ENCODE measurements around the gene SHMT1. TPM values are rescaled to one million over a fixed set of nuclear protein-coding genes. Genes with fewer than 3 reads are reported as not detected.
"Not testable (repeated sequence)": the region's sequence is repeated elsewhere in the genome, so short reads cannot be mapped to it uniquely, and the experiment has no call there.

The SHMT1 gene
- total and polyA plus RNA-seq, 3 donors from 2014 or later = 36.4 to 48.1 (median 45.9) TPM

DNA sequence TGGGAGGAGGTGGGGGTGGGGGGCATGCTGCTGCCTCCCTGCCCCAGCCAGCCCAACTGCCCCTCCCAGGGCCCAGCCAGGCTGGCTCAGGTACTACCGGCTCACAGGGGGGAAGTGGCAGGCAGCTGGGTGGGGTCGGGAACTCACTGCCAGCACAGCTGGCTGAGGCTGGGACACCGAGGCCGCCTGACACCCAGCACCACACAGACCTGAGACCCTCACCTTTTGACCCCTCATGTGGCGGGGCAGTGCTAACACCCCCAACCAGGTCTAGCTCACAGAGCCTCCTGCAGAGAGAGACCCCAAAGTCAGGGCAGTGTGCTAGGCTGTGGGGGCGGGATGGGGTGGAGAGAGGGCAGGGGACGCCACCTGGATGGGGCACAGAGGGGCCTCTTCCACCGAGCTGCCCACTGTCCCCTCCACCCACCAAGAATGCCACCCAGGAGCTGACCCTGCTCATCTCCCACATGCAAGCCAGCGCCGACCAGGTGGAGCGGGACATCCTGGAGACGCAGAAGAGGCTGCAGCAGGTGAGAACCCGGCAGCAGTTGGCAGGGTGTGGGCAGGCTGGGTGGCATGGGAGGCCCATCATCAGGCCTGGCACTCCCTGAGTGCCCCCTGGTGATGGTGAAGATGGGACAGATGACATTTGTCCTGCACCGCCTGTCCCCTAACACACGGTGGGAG is 17.3 kb upstream of the SHMT1 start:
- no peak for TF ChIP-seq POLR2A (IDR thresholded peaks at IDR 0.05)
- TF ChIP-seq, protein P1, sequence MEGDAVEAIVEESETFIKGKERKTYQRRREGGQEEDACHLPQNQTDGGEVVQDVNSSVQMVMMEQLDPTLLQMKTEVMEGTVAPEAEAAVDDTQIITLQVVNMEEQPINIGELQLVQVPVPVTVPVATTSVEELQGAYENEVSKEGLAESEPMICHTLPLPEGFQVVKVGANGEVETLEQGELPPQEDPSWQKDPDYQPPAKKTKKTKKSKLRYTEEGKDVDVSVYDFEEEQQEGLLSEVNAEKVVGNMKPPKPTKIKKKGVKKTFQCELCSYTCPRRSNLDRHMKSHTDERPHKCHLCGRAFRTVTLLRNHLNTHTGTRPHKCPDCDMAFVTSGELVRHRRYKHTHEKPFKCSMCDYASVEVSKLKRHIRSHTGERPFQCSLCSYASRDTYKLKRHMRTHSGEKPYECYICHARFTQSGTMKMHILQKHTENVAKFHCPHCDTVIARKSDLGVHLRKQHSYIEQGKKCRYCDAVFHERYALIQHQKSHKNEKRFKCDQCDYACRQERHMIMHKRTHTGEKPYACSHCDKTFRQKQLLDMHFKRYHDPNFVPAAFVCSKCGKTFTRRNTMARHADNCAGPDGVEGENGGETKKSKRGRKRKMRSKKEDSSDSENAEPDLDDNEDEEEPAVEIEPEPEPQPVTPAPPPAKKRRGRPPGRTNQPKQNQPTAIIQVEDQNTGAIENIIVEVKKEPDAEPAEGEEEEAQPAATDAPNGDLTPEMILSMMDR (IDR thresholded peaks at IDR 0.05) = no peak
- H3K36me3 ChIP-seq (ENCODE audit: low read depth, missing control alignments) = no peaks in the 10 kb centered on the region
- H3K4me3 ChIP-seq = no peak overlapping the region
- intact Hi-C loops (cut with DNase I; ENCODE audit: low total_unique reads) = no loop called here
- peaks cover 3% of the 10 kb centered on the region for H3K4me1 ChIP-seq
- no peak for DNase-seq
- no peaks in the 10 kb centered on the region for H3K9me3 ChIP-seq
- H3K27me3 ChIP-seq = no peaks in the 10 kb centered on the region
- H3K27ac ChIP-seq = no peak overlapping the region
- WGBS, 2 donors = 78 to 83% methylated on average over 3 to 15 of the region's 15 CpGs

GRCh38 chr17:18379246-18380146 is 16.1 kb upstream of the SHMT1 start:
- peaks cover 3% of the 10 kb centered on the region for H3K4me1 ChIP-seq

DNA sequence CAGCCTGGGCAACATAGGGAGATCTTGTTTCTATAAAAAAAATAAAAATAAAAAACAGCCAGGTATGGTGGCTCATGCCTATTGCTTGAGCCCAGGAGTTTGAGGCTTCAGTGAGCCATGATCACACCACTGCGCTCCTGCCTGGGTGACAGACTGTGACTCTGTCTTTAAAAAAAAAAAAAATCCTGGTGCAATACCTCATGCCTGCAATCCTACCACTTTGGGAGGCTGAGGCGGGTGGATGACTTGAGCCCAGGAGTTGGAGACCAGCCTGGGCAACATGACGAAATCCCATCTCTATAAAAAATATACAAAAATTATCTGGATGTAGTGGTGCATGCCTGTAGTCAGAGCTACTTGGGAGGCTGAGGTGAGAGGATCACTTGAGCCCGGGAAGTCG is 15.3 kb upstream of the SHMT1 start:
- 95 to 99% methylated on average over 5 of the region's 5 CpGs for WGBS, 2 donors
- DNase-seq = not testable (repeated sequence)

More at GRCh38 chr17:18379246-18380146, 16.1 kb upstream of the SHMT1 start:
- no peak for DNase-seq
- TF ChIP-seq, protein P1 (IDR thresholded peaks at IDR 0.05) = no peak
- H3K27me3 ChIP-seq = no peaks in the 10 kb centered on the region
- H3K27ac ChIP-seq = no peak overlapping the region
- 76% methylated on average over 14 to 16 of the region's 16 CpGs for WGBS, 2 donors
- intact Hi-C loops (cut with DNase I; ENCODE audit: low total_unique reads) = no loop called here
- H3K36me3 ChIP-seq (ENCODE audit: low read depth, missing control alignments) = no peaks in the 10 kb centered on the region
- H3K9me3 ChIP-seq = no peaks in the 10 kb centered on the region
- H3K4me3 ChIP-seq = no peak overlapping the region

GRCh38 chr17:18378205-18378505 is 14.8 kb upstream of the SHMT1 start:
- intact Hi-C loops (cut with DNase I; ENCODE audit: low total_unique reads) = no loop called here
- 95% methylated on average over 2 of the region's 2 CpGs; no CpG with 5 or more reads in 1 of the 2 donors for WGBS, 2 donors
- Histone ChIP-seq H3K27ac (no peak overlapping the region), H3K27me3 (no peaks in the 10 kb centered on the region), H3K4me1 (peaks cover 3% of the 10 kb centered on the region), H3K4me3 (no peak overlapping the region), H3K36me3 (ENCODE audit: low read depth, missing control alignments) (no peaks in the 10 kb centered on the region), H3K9me3 (no peaks in the 10 kb centered on the region)
- DNase-seq = no peak
- TF ChIP-seq, protein P1 (IDR thresholded peaks at IDR 0.05) = no peak
- no peak for TF ChIP-seq POLR2A (IDR thresholded peaks at IDR 0.05)

More for the DNA sequence above, 15.3 kb upstream of the SHMT1 start:
- H3K4me3 ChIP-seq; H3K36me3 ChIP-seq (ENCODE audit: low read depth, missing control alignments); H3K4me1 ChIP-seq; H3K9me3 ChIP-seq; intact Hi-C loops (cut with DNase I; ENCODE audit: low total_unique reads); H3K27me3 ChIP-seq; H3K27ac ChIP-seq: not testable (repeated sequence)

DNA sequence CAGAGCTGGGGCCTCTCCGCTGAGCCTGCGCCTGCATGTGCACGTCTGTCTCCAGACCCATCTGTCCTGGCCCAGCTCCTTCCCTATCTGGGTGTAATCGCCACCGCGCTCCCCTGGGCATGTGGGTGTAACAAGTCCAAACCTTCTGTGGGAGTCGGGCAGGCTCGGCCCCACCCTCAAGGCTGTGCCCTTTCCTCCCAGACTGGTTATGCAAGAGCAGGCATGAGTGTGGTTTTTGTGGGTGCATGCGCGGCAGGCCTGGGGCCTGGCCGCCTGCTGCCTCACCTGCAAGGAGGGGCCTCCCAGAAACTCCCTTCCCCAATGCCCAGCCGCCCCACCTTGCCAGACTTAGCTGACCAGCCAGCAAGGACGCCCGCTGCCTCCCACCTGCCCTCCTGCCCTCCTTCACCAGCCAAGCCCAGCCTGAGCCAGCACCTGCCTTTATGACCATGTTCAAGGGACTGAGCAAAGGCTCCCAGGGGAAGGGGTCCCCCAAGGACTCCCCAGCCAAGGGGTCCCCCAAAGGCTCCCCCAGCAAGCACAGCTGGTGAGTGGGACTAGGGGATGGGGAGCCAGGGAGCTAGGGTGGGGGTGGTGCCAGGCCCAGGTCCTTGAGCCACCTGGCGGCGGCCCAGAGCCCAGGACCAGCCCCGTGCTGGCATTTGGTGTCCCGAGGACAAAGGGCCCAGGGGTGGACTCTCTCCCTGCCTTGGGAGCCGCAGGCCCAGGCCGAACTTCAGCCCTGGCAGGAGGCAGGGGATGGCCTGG is 14.3 kb upstream of the SHMT1 start, which contains the start of gene EVPLL:
Gene EVPLL, plus strand, starts transcription at position 342 of the 768 bp plus-strand sequence. CDS start 3,160 bp downstream, outside the sequence.
- DNase-seq = no peak
- Histone ChIP-seq H3K27me3 (no peaks in the 10 kb centered on the region), H3K9me3 (no peaks in the 10 kb centered on the region), H3K4me3 (no peak within 1 kb of the TSS), H3K36me3 (ENCODE audit: low read depth, missing control alignments) (no peaks in the 10 kb centered on the region), H3K27ac (no peak within 1 kb of the TSS), H3K4me1 (no peaks in the 10 kb centered on the region)
- no peak for TF ChIP-seq POLR2A (IDR thresholded peaks at IDR 0.05)
- TF ChIP-seq, protein P1 (IDR thresholded peaks at IDR 0.05) = no peak
- WGBS, 2 donors = 75 to 79% methylated on average over 4 to 20 of the region's 20 CpGs
- intact Hi-C loops (cut with DNase I; ENCODE audit: low total_unique reads) = no loop called here
